A549 treated with CpdA at 1 μM for 4 hours (cell line): ENCODE data around the gene KATNA1. TPM values are rescaled to one million over a fixed set of nuclear protein-coding genes. Genes with fewer than 3 reads are reported as not detected.

Experiments
- total RNA-seq: library from RNA; stranded (reverse); fragments of 200-300 nt; extraction: Qiagen RNA extraction; gene quantifications from 5 replicates; pipeline ENCODE4 v1.2.3, GENCODE V29; 2022; ENCODE audit warnings: low read depth

Gene KATNA1
- 10.1 to 13.5 TPM (median 10.6 TPM) in 5 replicates for total RNA-seq

DNA sequence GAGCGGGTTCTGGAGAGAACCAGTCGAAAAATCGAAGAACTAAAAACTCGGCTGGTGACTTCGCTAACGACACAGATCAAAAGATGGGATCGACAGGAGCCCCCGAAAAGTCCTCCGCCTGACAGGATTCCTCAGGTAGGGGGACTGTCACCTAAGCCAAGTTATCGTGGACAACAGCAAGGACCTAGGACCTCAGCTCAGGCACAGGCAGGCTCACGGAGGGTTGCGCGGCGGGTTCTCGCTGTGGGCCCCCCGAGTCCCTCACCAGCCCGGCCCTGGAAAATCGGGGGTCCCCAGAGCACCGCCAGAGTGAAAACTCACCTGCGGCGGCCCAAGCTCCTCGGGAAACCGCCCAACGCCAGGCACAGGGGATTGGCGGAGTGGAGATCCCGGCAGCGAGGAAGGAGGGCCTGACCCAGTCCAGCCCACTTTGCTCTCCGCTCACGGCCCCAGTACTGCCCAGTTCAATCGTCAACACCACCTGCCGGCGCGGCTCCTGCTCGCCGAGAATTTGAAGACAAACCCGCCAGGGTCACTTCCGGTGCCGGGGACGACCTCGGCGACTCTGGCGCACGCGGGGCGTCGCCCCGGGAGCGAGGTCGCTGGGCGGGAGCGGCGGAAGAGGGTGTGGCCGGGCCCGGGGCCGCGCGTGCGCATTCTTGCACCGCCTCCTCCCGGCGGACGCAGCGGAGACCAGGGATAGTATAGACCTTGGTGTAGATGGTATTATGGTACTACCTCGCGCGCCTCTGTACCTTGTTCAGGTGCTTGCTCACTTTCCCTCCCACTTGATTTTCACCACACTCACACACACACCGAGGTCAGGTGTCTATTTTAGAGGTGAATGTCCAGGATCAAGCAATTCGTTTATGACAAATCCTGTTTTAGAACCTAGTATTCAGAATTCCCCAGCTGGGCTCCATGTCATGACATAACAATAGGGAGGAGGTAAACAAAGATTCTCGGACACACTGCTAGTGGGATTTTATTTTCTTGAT, at the start of gene KATNA1:
Gene KATNA1, minus strand, starts transcription at position 567 of the 998 bp plus-strand sequence. CDS start 10,167 bp downstream, outside the sequence.

GRCh38 chr6:149565527-149566409, 82.7 kb downstream of the KATNA1 start, which contains the start of gene GINM1:
Gene GINM1 (plus strand): TSS chr6:149566375. CDS start chr6:149566415, 40 bp downstream.

DNA sequence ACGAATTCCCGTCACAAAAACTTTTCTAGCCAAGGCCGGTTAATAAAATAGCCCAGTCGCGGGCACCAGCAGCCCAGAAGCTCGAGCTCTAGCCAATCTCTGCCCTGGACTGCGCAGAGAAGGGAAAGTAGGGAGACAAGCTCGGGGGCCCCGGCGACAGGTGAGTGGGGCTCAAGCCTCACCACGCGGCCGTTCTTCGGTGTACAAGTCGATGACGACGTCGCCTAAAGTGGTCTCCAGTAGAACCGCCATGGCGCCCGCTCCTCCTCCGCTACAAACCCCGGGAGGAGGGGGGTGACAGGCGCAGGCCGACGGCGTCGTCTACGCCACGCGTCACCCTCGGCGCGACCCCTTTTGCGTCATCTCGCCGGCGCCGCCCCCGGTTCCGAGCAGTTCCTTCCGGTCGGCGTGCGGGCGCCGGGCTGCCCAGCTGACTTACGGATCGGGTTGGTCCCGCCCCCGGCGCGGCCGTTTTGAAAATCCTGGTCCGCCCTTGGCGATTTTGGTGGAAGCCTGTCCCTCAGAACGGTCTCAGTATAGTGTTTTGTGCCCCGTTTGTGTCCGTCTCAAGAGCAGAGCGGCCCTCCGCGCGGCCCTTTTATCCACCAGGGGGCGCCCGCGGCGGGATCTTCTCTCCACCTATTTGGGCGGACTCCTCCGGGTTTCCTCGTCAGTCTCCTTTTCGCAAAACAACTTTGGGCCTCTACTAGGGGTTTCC, 102.6 kb downstream of the KATNA1 start, which contains the start of gene PPIL4:
Gene PPIL4, minus strand, starts transcription at position 290 of the 718 bp plus-strand sequence. Its CDS starts 38 bp downstream, at position 252.

Other genes with a start within 250 kb of the KATNA1 start
- 0.08 TPM in 1 of 5 replicates, not detected in the others for gene SUMO4, start 248.5 kb downstream of the KATNA1 start, total RNA-seq
- gene ZC3H12D, start 163.7 kb downstream of the KATNA1 start, total RNA-seq, result 0.10 to 0.21 TPM (median 0.14 TPM) in 5 replicates
- 14.1 to 24.1 TPM (median 15.9 TPM) in 5 replicates for gene PPIL4, start 102.7 kb downstream of the KATNA1 start, total RNA-seq
- 23.4 to 30.9 TPM (median 26.4 TPM) in 5 replicates for gene GINM1, start 82.3 kb downstream of the KATNA1 start, total RNA-seq
- gene LATS1, start 69.4 kb upstream of the KATNA1 start, total RNA-seq, result 5.8 to 7.6 TPM (median 7.5 TPM) in 5 replicates
- 13.6 to 16.9 TPM (median 15.4 TPM) in 5 replicates for gene NUP43, start 97.8 kb upstream of the KATNA1 start, total RNA-seq
- gene PCMT1, start 101.0 kb upstream of the KATNA1 start, total RNA-seq, result 85.1 to 96.6 TPM (median 87.3 TPM) in 5 replicates
- gene LRP11, start 215.6 kb upstream of the KATNA1 start, total RNA-seq, result 31.5 to 41.0 TPM (median 38.5 TPM) in 5 replicates
- gene RAET1E, start 249.4 kb upstream of the KATNA1 start, total RNA-seq, result 1.9 to 3.0 TPM (median 2.6 TPM) in 5 replicates